Uterus (tissue), 4 donors: ENCODE data around the gene HNRNPA2B1. TPM values are rescaled to one million over a fixed set of nuclear protein-coding genes. Genes with fewer than 3 reads are reported as not detected.

Experiments
- DNase-seq, 2 donors: peaks; one replicate each; pipeline ENCODE4 v3.0.0-alpha.2; 2019 to 2020
- H3K27ac ChIP-seq, 2 donors: fragments of 200-600 bp; sonication (generic); 1 replicate in 1 of 2; 2 replicates in 1 of 2; pipeline ENCODE4 v1.5.1; 2016 to 2018
- H3K27me3 ChIP-seq, 2 donors: fragments of 200-600 bp; sonication (generic); one replicate each; pipeline ENCODE4 v1.5.1; 2018 to 2019; ENCODE audit warnings: control low read depth in 1 of 2
- H3K36me3 ChIP-seq, 2 donors: fragments of 200-600 bp; sonication (generic); one replicate each; pipeline ENCODE4 v1.5.1; 2019; ENCODE audit warnings: control low read depth in 1 of 2
- H3K4me1 ChIP-seq, 2 donors: fragments of 200-600 bp; sonication (generic); one replicate each; pipeline ENCODE4 v1.5.1; 2018 to 2019; ENCODE audit warnings: control low read depth in 1 of 2
- H3K4me3 ChIP-seq, 2 donors: fragments of 200-600 bp; sonication (generic); 1 replicate in 1 of 2; 2 replicates in 1 of 2; pipeline ENCODE4 v1.5.1; 2018 to 2019; ENCODE audit warnings: mild to moderate bottlenecking in 1 of 2
- H3K9me3 ChIP-seq, 2 donors: fragments of 200-600 bp; sonication (generic); one replicate each; pipeline ENCODE4 v1.5.1; 2019; ENCODE audit warnings: control low read depth in 1 of 2
- POLR2A ChIP-seq, 2 donors: fragments of 450-650 bp; IDR thresholded peaks; one replicate each; pipeline ENCODE4 v1.6.1; 2016; ENCODE audit warnings: antibody characterized with exemption in 2 of 2, mild to moderate bottlenecking in 1 of 2, moderate library complexity in 1 of 2
- intact Hi-C: fragments of 100-400 bp; cut with DNase I; formaldehyde crosslinking; loops from one replicate; pipeline ENCODE4 v1.15.1; 2023; ENCODE audit warnings: low total_unique reads
- total RNA-seq, 4 donors: library from RNA; depleted of rRNA in 3 of 4; stranded (reverse); fragments of >200 nt in 3 of 4; gene quantifications; one replicate each; pipeline versions ENCODE4 v1.1.0 to v1.2.4, GENCODE V29; 2014 to 2023
- TF ChIP-seq, protein P1 (sequence below), 4 experiments: fragments of 200-600 bp in 2 of 4; fragments of 450-650 bp in 2 of 4; sonication (generic) in 2 of 4; IDR thresholded peaks; one replicate each; pipeline ENCODE4 v1.5.1; 2016 to 2019; ENCODE audit warnings: antibody characterized with exemption in 4 of 4, mild to moderate bottlenecking in 2 of 4, moderate library complexity in 1 of 4
- donor health status: DM: yes; HTN: yes; CAD: no.

HNRNPA2B1 gene
- total RNA-seq, 4 donors from 2014 or later, result 100 to 464 (median 207) TPM

DNA sequence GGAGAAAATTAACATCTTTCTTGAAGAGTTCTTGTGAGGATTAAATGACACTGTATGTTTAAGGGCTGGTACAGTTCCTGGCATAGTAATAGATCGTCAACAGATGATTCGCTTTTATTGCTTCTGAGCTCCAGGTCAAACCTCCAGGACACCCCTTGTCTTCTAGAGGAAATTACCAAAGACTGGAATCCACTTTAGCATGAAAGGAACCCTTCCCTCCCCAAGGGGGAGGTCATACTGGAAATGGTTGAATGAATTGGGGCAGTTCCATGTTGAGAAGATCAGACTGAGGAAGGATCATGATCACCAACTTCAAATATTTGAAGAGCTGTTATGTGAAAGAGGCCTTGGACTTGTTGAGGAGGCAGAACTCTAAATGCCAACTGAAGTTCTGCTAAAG, 39.6 kb downstream of the HNRNPA2B1 start:
- Histone ChIP-seq H3K9me3 (no peaks in the 10 kb centered on the region), H3K4me3 (no peak overlapping the region), H3K27ac (no peak overlapping the region), H3K4me1 (no peaks in the 10 kb centered on the region), H3K36me3 (no peaks in the 10 kb centered on the region), H3K27me3 (no peaks in the 10 kb centered on the region)
- no peak for DNase-seq
- intact Hi-C loops, result no loop called here
- TF ChIP-seq, protein P1, sequence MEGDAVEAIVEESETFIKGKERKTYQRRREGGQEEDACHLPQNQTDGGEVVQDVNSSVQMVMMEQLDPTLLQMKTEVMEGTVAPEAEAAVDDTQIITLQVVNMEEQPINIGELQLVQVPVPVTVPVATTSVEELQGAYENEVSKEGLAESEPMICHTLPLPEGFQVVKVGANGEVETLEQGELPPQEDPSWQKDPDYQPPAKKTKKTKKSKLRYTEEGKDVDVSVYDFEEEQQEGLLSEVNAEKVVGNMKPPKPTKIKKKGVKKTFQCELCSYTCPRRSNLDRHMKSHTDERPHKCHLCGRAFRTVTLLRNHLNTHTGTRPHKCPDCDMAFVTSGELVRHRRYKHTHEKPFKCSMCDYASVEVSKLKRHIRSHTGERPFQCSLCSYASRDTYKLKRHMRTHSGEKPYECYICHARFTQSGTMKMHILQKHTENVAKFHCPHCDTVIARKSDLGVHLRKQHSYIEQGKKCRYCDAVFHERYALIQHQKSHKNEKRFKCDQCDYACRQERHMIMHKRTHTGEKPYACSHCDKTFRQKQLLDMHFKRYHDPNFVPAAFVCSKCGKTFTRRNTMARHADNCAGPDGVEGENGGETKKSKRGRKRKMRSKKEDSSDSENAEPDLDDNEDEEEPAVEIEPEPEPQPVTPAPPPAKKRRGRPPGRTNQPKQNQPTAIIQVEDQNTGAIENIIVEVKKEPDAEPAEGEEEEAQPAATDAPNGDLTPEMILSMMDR (IDR thresholded peaks at IDR 0.05), result no peak
- TF ChIP-seq POLR2A (IDR thresholded peaks at IDR 0.05), result no peak

GRCh38 chr7:26159243-26159642, 41.3 kb downstream of the HNRNPA2B1 start:
- no peak overlapping the region for H3K4me3 ChIP-seq
- no peaks in the 10 kb centered on the region for H3K27me3 ChIP-seq
- TF ChIP-seq, protein P1 (IDR thresholded peaks at IDR 0.05), result no peak
- TF ChIP-seq POLR2A (IDR thresholded peaks at IDR 0.05), result no peak
- no peak for DNase-seq
- no peaks in the 10 kb centered on the region for H3K9me3 ChIP-seq
- no peaks in the 10 kb centered on the region for H3K4me1 ChIP-seq
- intact Hi-C loops, result no loop called here
- H3K27ac ChIP-seq, result no peak overlapping the region
- no peaks in the 10 kb centered on the region for H3K36me3 ChIP-seq

- no peak for TF ChIP-seq POLR2A (IDR thresholded peaks at IDR 0.05)
- TF ChIP-seq, protein P1 (IDR thresholded peaks at IDR 0.05), result no peak
- Histone ChIP-seq H3K4me3 (no peak overlapping the region), H3K27me3 (peaks cover 4 to 8% of the 10 kb centered on the region in 2 donors), H3K36me3 (no peaks in the 10 kb centered on the region), H3K9me3 (no peaks in the 10 kb centered on the region), H3K27ac (no peak overlapping the region), H3K4me1 (peaks cover 0 to 3% of the 10 kb centered on the region in 2 donors)
- no peak for DNase-seq
- intact Hi-C loops, result no loop called here
Measured at GRCh38 chr7:26157520-26158105, 42.9 kb downstream of the HNRNPA2B1 start.

GRCh38 chr7:26156451-26157420, 43.8 kb downstream of the HNRNPA2B1 start:
- Histone ChIP-seq H3K36me3 (no peaks in the 10 kb centered on the region), H3K27ac (no peak overlapping the region), H3K9me3 (no peaks in the 10 kb centered on the region), H3K4me3 (no peak overlapping the region), H3K27me3 (peaks cover 4 to 8% of the 10 kb centered on the region in 2 donors), H3K4me1 (peaks cover 0 to 10% of the 10 kb centered on the region in 2 donors)
- intact Hi-C loops, result no loop called here
- TF ChIP-seq, protein P1 (IDR thresholded peaks at IDR 0.05), result no peak
- no peak for TF ChIP-seq POLR2A (IDR thresholded peaks at IDR 0.05)
- no peak for DNase-seq
